ENCODE measurements around the gene MYMK.

MYMK gene

GRCh38 chr9:133478851-133479711, 45.7 kb downstream of the MYMK start, which contains the start of gene SLC2A6:
TSS of gene SLC2A6 (minus strand) at chr9:133479099. CDS start at chr9:133479059, 40 bp downstream.
- DNase-seq (ENCODE audit: low read depth), result peak; percentile 91
- TF ChIP-seq CTCF (IDR thresholded peaks at IDR 0.05; ENCODE audit: insufficient read depth, low read depth, low read length, missing control alignments), result no peak
- peak within 1 kb of the TSS; percentile 71 for H3K4me3 ChIP-seq (ENCODE audit: low read depth, low read length)

- H3K4me3 ChIP-seq (ENCODE audit: low read depth, low read length), result peak overlapping the region; percentile 71
- no peak for TF ChIP-seq CTCF (IDR thresholded peaks at IDR 0.05; ENCODE audit: insufficient read depth, low read depth, low read length, missing control alignments)
- peak; percentile 75 for DNase-seq (ENCODE audit: low read depth)
These were observed 46.5 kb downstream of the MYMK start for GRCh38 chr9:133477992-133478850.

GRCh38 chr9:133477461-133477860, 47.3 kb downstream of the MYMK start:
- DNase-seq (ENCODE audit: low read depth), result no peak
- TF ChIP-seq CTCF (IDR thresholded peaks at IDR 0.05; ENCODE audit: insufficient read depth, low read depth, low read length, missing control alignments), result no peak
- peak overlapping the region; percentile 71 for H3K4me3 ChIP-seq (ENCODE audit: low read depth, low read length)

- H3K4me3 ChIP-seq (ENCODE audit: low read depth, low read length), result peak overlapping the region; percentile 71
- DNase-seq (ENCODE audit: low read depth), result no peak
- no peak for TF ChIP-seq CTCF (IDR thresholded peaks at IDR 0.05; ENCODE audit: insufficient read depth, low read depth, low read length, missing control alignments)
These were observed 47.8 kb downstream of the MYMK start for GRCh38 chr9:133476941-133477340.

GRCh38 chr9:133476036-133476931, 48.5 kb downstream of the MYMK start:
- DNase-seq (ENCODE audit: low read depth), result peak; percentile 40
- no peak for TF ChIP-seq CTCF (IDR thresholded peaks at IDR 0.05; ENCODE audit: insufficient read depth, low read depth, low read length, missing control alignments)
- H3K4me3 ChIP-seq (ENCODE audit: low read depth, low read length), result peak overlapping the region; percentile 71
